PFSK-1 (cell line): ENCODE results near the gene PEAK3.

ENCODE experiments used
- POLR2AphosphoS5 ChIP-seq: IDR thresholded peaks from 2 replicates; pipeline ENCODE4 v1.6.1; 2012; ENCODE audit warnings: low read depth, mild to moderate bottlenecking, control low read depth, low read length, moderate library complexity
- TF ChIP-seq, protein P1 (sequence below), 2 experiments: IDR thresholded peaks; 2 replicates each; pipeline versions ENCODE4 v1.6.1 to v1.8.0; 2011 to 2012; ENCODE audit warnings: low read depth in 2 of 2, low read length in 2 of 2, control low read depth in 1 of 2, inconsistent platforms in 1 of 2, mild to moderate bottlenecking in 1 of 2, moderate library complexity in 1 of 2; ENCODE audit not compliant: insufficient read depth in 1 of 2

DNA sequence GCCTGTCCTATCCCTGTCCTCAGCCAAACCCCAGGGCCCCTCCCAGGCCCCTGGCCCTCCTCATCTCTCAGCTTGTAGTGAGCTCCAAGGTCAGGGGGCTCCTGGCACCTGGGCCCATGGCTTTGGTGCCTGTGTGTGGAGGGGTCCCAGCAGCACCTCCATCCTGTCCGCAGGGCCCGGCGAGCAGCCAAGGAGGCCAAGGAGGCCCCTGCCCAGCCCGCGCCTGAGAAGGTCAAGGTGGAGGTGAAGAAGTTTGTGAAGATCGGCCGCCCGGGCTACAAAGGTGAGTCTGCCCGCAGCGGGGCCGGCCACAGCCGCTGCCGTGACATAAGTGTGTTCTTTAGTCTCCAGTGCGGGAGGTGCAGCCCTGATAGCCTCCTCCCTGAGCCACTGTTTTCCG lies 36.7 kb downstream of the PEAK3 start:
- TF ChIP-seq, protein P1, sequence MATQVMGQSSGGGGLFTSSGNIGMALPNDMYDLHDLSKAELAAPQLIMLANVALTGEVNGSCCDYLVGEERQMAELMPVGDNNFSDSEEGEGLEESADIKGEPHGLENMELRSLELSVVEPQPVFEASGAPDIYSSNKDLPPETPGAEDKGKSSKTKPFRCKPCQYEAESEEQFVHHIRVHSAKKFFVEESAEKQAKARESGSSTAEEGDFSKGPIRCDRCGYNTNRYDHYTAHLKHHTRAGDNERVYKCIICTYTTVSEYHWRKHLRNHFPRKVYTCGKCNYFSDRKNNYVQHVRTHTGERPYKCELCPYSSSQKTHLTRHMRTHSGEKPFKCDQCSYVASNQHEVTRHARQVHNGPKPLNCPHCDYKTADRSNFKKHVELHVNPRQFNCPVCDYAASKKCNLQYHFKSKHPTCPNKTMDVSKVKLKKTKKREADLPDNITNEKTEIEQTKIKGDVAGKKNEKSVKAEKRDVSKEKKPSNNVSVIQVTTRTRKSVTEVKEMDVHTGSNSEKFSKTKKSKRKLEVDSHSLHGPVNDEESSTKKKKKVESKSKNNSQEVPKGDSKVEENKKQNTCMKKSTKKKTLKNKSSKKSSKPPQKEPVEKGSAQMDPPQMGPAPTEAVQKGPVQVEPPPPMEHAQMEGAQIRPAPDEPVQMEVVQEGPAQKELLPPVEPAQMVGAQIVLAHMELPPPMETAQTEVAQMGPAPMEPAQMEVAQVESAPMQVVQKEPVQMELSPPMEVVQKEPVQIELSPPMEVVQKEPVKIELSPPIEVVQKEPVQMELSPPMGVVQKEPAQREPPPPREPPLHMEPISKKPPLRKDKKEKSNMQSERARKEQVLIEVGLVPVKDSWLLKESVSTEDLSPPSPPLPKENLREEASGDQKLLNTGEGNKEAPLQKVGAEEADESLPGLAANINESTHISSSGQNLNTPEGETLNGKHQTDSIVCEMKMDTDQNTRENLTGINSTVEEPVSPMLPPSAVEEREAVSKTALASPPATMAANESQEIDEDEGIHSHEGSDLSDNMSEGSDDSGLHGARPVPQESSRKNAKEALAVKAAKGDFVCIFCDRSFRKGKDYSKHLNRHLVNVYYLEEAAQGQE (IDR thresholded peaks at IDR 0.05; ENCODE audit: insufficient read depth in 1 of 2, low read depth in 2 of 2, low read length in 2 of 2), result no peak
- no peak for TF ChIP-seq POLR2AphosphoS5
